Tibial nerve (tissue), 4 donors: Measurements from ENCODE around the gene GMDS.

Experiments used
- CTCF ChIP-seq, 5 experiments: fragments of 200-600 bp in 3 of 5; fragments of 450-650 bp in 2 of 5; sonication (generic) in 3 of 5; IDR thresholded peaks; one replicate each; pipeline ENCODE4 v1.5.1; 2016 to 2019; ENCODE audit warnings: antibody characterized with exemption in 5 of 5, mild to moderate bottlenecking in 3 of 5, moderate library complexity in 2 of 5
- EP300 ChIP-seq, 2 donors: sonication (generic); formaldehyde crosslinking; IDR thresholded peaks; one replicate each; pipeline ENCODE4 v1.6.1; 2017; ENCODE audit warnings: antibody characterized with exemption in 2 of 2, mild to moderate bottlenecking in 1 of 2
- POLR2A ChIP-seq, 2 donors: fragments of 450-650 bp; IDR thresholded peaks; one replicate each; pipeline ENCODE4 v1.6.1; 2017; ENCODE audit warnings: antibody characterized with exemption in 2 of 2, mild to moderate bottlenecking in 2 of 2, moderate library complexity in 2 of 2

GRCh38 chr6:1711136-1711535, 534.3 kb downstream of the GMDS start:
- TF ChIP-seq POLR2A (IDR thresholded peaks at IDR 0.05): no peak
- no peak for TF ChIP-seq CTCF (IDR thresholded peaks at IDR 0.05)
- TF ChIP-seq EP300 (IDR thresholded peaks at IDR 0.05): no peak
